K562 (cell line): Measurements from ENCODE around the gene KDM2B. TPM values are rescaled to one million over a fixed set of nuclear protein-coding genes. Genes with fewer than 3 reads are reported as not detected.

Source experiments
- E2F8 ChIP-seq: fragments of 450-650 bp; IDR thresholded peaks from 2 replicates; pipeline ENCODE4 v1.7.1; 2018; ENCODE audit warnings: mild to moderate bottlenecking, low read depth; ENCODE audit not compliant: partially characterized antibody
- HSF4 ChIP-seq: fragments of 250-450 bp; sonication (Bioruptor Pico); IDR thresholded peaks from 2 replicates; pipeline ENCODE4 v2.1.2; 2022; ENCODE audit warnings: mild to moderate bottlenecking, moderate library complexity, borderline replicate concordance
- LCOR ChIP-seq: sonication (generic); formaldehyde crosslinking; IDR thresholded peaks from 2 replicates; pipeline ENCODE4 v1.8.0; 2022; ENCODE audit warnings: mild to moderate bottlenecking, missing genetic modification reagents
- MEF2D ChIP-seq: conservative IDR thresholded peaks from 2 replicates; pipeline ENCODE4 v1.6.1; 2016; ENCODE audit warnings: low read depth, missing genetic modification characterization, missing compliant biosample characterization
- MTA3 ChIP-seq: fragments of 450-650 bp; formaldehyde crosslinking; IDR thresholded peaks from 2 replicates; pipeline ENCODE4 v1.6.1; 2017; ENCODE audit warnings: mild to moderate bottlenecking, borderline replicate concordance
- SP1 ChIP-seq: sonication (generic); formaldehyde crosslinking; IDR thresholded peaks from 2 replicates; pipeline ENCODE4 v1.8.1; 2022; ENCODE audit warnings: mild to moderate bottlenecking, missing genetic modification reagents
- ZBTB2 ChIP-seq: fragments of 450-650 bp; IDR thresholded peaks from 2 replicates; pipeline ENCODE4 v1.6.1; 2016; ENCODE audit warnings: antibody characterized with exemption
- ZNF124 ChIP-seq: sonication (generic); formaldehyde crosslinking; IDR thresholded peaks from 2 replicates; pipeline ENCODE4 v1.8.1; 2022; ENCODE audit warnings: missing genetic modification reagents
- ZNF280A ChIP-seq: fragments of 450-650 bp; IDR thresholded peaks from 2 replicates; pipeline ENCODE4 v1.6.1; 2018; ENCODE audit warnings: mild to moderate bottlenecking, low read depth; ENCODE audit not compliant: partially characterized antibody
- ZNF609 ChIP-seq: sonication (generic); formaldehyde crosslinking; IDR thresholded peaks from 2 replicates; pipeline ENCODE4 v1.8.1; 2023; ENCODE audit warnings: missing genetic modification reagents, mild to moderate bottlenecking, borderline replicate concordance
- polyA plus RNA-seq, 8 experiments: library from polyadenylated mRNA; depleted of rRNA in 4 of 8; stranded (reverse) in 5 of 8; unstranded in 3 of 8; fragments of >200 nt; fragmentation: Nextera tagmentation in 2 of 8; fragmentation: Illumina TruSeq in 1 of 8; extraction: Ambion mirVana in 2 of 8; extraction: Trizol in 1 of 8; gene quantifications; 2 replicates each; pipeline versions ENCODE4 v1.2.1 to v1.2.3, GENCODE V29; 2011 to 2014; ENCODE audit warnings: inconsistent platforms in 1 of 8, missing spikeins in 1 of 8
- total RNA-seq, 7 experiments: library from RNA; depleted of rRNA in 6 of 7; stranded (reverse); fragments of >200 nt in 6 of 7; fragmentation: Illumina TruSeq in 2 of 7; extraction: Trizol in 2 of 7; gene quantifications; 2 replicates each; pipeline versions ENCODE4 v1.2.1 to v1.2.3, GENCODE V29; 2011 to 2021; ENCODE audit warnings: low replicate concordance in 1 of 7

KDM2B gene
- total and polyA plus RNA-seq, 9 of the 15 experiments (the other 6 are each of a cell fraction or from before 2014, with no cell fraction given), result 7.4 to 50.5 (median 22.5) TPM

- TF ChIP-seq SP1 (CRISPR knock-in tag) (no peak), ZNF124 (CRISPR knock-in tag) (no peak), MEF2D (tag) (no peak), ZNF280A (no peak), ZNF609 (no peak; the same call in 1 of the 2 replicates), LCOR (no peak), HSF4 (no peak), E2F8 (no peak), MTA3 (0 out of 2 replicates have a peak, but pooled peaks have one; percentile 3), ZBTB2 (no peak)
Measured at GRCh38 chr12:121400332-121401139, 180.3 kb downstream of the KDM2B start (continued).
